Colon (tissue), 2 donors: ENCODE measurements around the gene INKA1.
"Not testable (repeated sequence)": the region's sequence is repeated elsewhere in the genome, so short reads cannot be mapped to it uniquely, and the experiment has no call there.

Experiments used
- FAIRE-seq: peaks from 2 replicates; lab custom pipeline; 2012; peaks lifted over from hg19 to GRCh38; lab: Jason Lieb, UNC
- donor health status: control.
- donor health status: control.

Gene INKA1

GRCh38 chr3:49807431-49808114 is 4.5 kb downstream of the INKA1 start:
- no peak for FAIRE-seq

- FAIRE-seq = no peak
These were observed 9.9 kb downstream of the INKA1 start for GRCh38 chr3:49812916-49813496.

- no peak for FAIRE-seq
These were observed 10.6 kb downstream of the INKA1 start, which contains the start of gene UBA7 for GRCh38 chr3:49813497-49814174. TSS of gene UBA7 (minus strand) at chr3:49813953. CDS start at chr3:49813787, 166 bp downstream.

DNA sequence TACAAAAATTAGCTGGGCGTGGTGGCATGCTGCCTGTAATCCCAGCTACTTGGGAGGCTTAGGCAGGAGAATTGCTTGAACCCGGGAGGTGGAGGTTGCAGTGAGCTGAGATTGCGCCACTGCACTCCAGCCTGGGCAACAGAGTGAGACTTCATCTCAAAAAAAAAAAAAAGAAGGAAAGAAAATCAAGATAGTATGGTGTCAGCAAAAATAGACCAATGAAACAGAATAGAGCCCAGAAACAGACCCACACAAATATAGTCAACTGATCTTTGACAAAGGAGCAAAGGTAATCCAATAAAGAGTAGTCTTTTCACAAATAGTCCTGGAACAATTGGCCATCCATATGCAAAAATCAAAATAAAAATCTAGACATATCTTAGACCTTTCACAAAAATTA is 20.1 kb downstream of the INKA1 start:
- not testable (repeated sequence) for FAIRE-seq

- FAIRE-seq = no peak
These were observed 23.0 kb downstream of the INKA1 start for GRCh38 chr3:49826016-49826415.

DNA sequence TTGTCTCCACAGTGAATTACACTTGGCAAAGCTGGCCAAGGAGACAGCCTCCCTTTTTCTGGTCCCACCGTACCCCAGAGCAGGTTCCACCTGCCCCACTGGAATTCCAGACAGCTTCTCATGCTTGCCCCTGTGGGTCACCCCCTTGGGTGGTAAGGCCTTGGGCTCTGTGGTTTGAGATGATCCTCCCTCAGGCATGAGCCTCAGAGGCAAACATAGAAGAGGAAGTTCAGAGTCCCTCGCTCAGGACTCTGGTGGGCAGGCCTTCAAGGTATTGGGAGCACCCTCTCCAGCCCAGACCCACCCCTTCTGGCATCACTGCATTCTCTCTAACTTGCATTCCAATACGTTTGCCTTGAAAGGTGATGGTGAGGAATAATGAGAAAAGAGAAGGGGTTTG is 28.3 kb downstream of the INKA1 start:
- FAIRE-seq = no peak

- no peak for FAIRE-seq
These were observed 36.2 kb downstream of the INKA1 start for GRCh38 chr3:49839193-49839809.

- FAIRE-seq = no peak
These were observed 37.3 kb downstream of the INKA1 start for GRCh38 chr3:49840388-49840787.

- no peak for FAIRE-seq
These were observed 38.1 kb downstream of the INKA1 start for GRCh38 chr3:49841126-49841696.

- FAIRE-seq = no peak
These were observed 38.7 kb downstream of the INKA1 start for GRCh38 chr3:49841806-49842205.

GRCh38 chr3:49842843-49843517 is 39.9 kb downstream of the INKA1 start:
- FAIRE-seq = no peak

DNA sequence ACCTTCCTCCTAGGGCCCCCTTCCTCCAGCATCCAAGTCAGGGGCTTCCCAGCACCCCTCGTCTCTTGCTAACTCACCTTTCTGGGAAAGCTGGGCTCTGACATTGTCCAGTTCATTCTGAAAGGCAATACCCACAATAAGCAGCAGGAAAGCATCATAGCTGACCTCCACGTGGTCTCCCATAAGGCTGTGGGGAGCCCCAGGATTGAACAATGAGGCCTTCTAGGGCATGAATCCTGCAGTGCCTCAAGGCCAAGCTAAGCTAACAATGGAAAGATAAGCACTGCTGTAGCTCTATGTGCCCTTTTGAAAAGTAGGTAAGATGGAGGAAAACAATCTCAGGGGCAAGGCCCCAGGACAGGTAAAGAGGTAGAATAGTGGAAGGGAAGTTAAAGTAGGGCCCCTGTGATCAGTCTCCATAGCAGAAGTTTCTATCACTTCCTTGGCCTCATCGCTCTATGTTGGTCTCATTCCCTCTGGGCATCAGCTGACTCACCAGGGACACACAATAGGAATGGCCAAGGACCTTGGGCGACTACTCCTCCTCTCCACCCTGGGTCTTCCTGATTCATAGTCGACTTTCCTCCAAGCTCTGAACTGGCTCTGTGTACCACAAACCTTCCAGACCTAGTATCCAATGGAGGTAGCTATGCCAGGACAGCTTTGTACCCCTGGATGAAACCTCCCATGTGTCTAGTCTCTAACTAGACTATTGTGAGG is 41.6 kb downstream of the INKA1 start:
- no peak for FAIRE-seq

DNA sequence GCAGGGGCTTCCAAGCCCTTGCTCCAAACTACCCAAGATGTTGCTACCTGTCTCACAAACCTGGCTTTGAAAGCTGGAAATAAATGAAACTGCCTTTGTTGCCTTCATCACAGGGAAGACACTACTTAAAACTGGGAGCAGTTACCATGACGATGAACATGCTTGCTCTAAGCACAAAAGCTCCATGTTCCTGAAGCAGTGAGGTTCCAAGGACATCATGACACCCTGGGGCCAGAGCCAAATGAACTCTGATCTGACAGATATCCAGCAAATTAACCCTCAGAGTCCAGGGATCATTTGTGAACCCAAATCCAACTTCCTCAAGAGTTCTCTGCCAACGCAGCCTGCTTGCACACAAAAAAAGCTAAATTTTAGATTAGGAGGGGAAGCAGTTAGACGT is 42.6 kb downstream of the INKA1 start:
- no peak for FAIRE-seq
